Nasal cavity respiratory epithelium epithelial cell of viscerocranial mucosa (primary cell): Measurements from ENCODE around the gene RHOD. TPM values are rescaled to one million over a fixed set of nuclear protein-coding genes. Genes with fewer than 3 reads are reported as not detected.

Source experiments
- total RNA-seq: library from RNA; depleted of rRNA; stranded (reverse); fragments of >200 nt; gene quantifications from 2 replicates; pipeline ENCODE4 v1.2.3, GENCODE V29; 2014

The RHOD gene, protein sequence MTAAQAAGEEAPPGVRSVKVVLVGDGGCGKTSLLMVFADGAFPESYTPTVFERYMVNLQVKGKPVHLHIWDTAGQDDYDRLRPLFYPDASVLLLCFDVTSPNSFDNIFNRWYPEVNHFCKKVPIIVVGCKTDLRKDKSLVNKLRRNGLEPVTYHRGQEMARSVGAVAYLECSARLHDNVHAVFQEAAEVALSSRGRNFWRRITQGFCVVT
- 106 and 199 TPM in 2 replicates for total RNA-seq

DNA sequence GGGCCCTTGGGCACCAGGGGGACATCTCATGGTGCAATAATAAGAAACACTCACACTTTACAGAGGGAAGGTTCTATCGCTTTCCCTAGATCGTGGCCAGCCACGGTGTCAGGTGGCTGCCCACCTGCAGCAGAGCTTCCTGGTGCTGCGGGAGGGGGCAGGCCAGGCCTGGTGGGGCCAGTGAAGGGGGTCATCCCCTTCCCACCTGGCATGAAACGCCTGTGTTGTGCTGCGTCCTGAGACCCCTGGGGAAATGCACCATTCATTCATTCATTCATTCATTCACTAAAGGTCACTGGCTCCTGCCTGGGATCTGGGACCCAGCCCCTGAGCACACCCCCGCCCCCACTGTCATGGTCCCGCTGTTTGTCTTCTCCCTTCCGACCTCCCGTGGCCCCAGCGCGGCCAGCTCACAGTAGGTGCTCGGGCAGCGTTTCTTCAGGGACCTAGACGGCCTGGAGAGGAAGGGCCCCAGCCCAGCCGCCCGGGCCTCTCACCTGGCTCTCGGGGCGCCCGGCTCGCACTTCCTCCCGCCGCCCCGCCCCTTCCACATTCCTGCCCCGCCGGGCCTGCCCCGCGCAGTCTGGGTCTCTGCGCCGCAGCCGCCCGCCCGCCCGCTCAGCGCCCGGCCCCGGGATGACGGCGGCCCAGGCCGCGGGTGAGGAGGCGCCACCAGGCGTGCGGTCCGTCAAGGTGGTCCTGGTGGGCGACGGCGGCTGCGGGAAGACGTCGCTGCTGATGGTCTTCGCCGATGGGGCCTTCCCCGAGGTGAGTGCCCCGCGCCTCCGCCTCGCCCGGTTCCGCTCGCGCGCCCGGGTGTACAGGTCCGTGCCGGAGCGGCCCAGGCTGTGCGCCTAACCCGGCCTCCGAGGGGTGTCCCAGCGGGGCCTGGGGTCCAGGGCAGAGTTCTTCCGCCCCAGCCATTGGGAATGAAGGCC, at the start of gene RHOD:
Gene RHOD (plus strand): TSS at position 581 of the 938 bp plus-strand sequence. CDS start 56 bp downstream, at position 637.

DNA sequence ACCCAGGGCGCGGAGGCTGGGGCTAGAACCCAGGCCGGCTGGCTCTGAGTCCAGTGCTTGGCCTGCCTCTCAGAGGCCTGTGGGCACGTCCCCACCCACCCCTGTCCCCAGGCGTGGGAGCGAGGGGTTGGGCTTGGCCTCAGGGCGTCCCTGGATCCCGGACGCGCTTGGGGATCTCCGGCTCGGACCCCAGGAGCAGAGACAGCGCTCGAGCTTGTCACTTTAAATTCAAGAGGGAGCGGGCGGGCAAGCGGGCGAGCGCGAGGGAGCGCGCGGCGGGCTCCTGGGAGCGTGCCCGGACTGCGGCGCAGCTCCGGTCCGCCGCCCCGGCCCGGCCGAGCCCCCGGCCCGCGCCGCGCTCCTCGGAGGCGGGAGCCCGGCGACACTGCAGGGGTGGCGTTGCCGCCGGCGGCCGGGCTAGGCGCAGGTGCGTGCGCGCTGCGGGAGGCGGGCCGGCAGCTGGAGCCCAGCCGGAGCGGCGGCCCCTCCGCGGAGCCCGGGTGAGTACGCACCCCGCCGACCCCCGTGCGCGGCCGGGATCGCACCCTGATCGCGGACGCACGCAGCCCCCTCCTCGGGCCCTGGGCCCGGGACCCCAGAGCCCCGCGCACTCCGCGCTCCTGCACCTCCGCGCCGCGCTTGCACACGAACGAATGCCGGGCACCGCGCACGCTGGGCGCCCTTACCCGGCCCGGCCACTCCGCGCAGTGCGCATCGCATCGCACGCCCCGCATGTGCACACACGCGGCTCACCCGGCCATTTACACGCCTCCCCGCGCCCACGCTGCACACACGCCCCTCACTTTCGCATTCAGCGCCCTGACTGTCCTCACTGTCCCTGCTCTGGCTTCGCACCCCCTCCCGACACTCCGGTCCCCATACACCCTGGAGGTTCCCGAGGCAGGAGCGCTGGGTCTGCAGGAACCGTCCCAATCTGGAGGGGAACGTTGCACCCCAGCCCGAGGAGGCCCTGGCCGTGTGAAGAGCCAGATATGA, 33.4 kb upstream of the RHOD start, which contains the start of gene SYT12:
Gene SYT12 (plus strand): TSS at position 174 of the 996 bp plus-strand sequence. CDS start 7,011 bp downstream, outside the sequence.

DNA sequence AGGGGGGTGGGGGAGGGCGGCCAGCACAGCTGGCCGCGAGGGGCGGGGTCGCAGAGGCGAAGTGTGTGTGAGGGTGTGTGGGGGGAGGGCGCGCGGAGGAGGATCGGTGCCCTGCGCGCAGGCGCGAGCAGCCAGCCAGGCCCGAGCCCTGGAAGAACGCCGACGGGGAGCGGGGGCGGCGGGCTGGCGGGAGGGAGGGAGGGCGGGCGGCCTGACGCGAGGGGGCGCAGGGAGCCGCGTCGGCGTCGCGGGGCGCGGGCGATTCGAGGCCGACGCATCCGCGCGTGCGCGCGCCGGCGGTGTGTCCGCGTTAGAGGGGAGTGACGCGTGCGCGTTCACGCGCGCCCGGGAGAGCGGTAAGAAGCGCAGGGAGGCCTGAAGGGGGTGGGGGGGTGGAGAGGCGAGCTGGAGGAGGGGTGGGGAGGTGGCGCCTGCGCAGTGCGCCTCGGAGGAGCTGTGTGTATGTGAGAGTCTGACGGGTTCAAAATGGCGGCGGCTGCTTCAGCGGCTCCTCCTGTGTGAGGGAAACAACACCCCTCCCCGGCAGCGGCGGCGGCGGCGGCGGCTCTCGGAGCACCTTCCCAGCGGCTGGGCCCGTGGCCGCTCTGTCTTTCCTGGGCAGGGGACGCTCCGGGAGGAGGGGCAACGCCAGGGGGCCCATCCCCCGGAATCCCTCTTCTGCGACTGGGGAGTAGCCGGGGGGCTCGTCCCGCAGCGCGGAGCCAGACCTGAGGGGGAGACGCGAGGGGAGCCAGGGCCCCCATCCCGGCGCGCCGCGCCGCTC, 62.3 kb downstream of the RHOD start, which contains the start of gene KDM2A:
Gene KDM2A (plus strand): TSS at position 463 of the 784 bp plus-strand sequence. CDS start 2,054 bp downstream, outside the sequence.

Other genes starting within 250 kb of the RHOD start
- 23.2 and 33.5 TPM in 2 replicates for gene RCE1, start 213.4 kb upstream of the RHOD start, total RNA-seq
- 9.2 and 22.9 TPM in 2 replicates for gene LRFN4, start 199.8 kb upstream of the RHOD start, total RNA-seq
- 12.3 and 19.2 TPM in 2 replicates for gene PC, start 98.5 kb upstream of the RHOD start, total RNA-seq
- not detected in 2 replicates for gene C11orf86, start 81.5 kb upstream of the RHOD start, total RNA-seq
- 0.34 and 10.2 TPM in 2 replicates for gene SYT12, start 33.7 kb upstream of the RHOD start, total RNA-seq
- 43.1 and 82.4 TPM in 2 replicates for gene KDM2A, start 62.4 kb downstream of the RHOD start, total RNA-seq
- gene GRK2, start 209.6 kb downstream of the RHOD start, total RNA-seq = 66.6 and 96.4 TPM in 2 replicates
- 34.9 and 57.0 TPM in 2 replicates for gene ANKRD13D, start 232.5 kb downstream of the RHOD start, total RNA-seq
- gene SSH3, start 246.7 kb downstream of the RHOD start, total RNA-seq = 26.0 and 46.7 TPM in 2 replicates